Measurements from ENCODE around the gene IL1B. TPM values are rescaled to one million over a fixed set of nuclear protein-coding genes. Genes with fewer than 3 reads are reported as not detected.

Gene IL1B
- total RNA-seq, 2 experiments from 2014 or later = 3.8 to 5.6 TPM

- DNase-seq = no peak
- no peak overlapping the region for H3K4me3 ChIP-seq (ENCODE audit: low read length)
- intact Hi-C loops (cut with DNase I, micrococcal nuclease) = no loop called here
- Mint-ChIP-seq H3K9me3 (no peaks in the 10 kb centered on the region), H3K4me3 (no peak overlapping the region), H3K4me1 (ENCODE audit: low read depth) (no peaks in the 10 kb centered on the region), H3K27me3 (peaks cover 32% of the 10 kb centered on the region), H3K36me3 (ENCODE audit: low read depth) (no peaks in the 10 kb centered on the region), H3K27ac (no peak overlapping the region)
- ATAC-seq (ENCODE audit: poor library complexity) = no peak
- H3K9me3 ChIP-seq (ENCODE audit: control insufficient read depth in 1 of 2, insufficient read depth in 1 of 2, low read length in 2 of 2) = no peaks in the 10 kb centered on the region
- POLR2A ChIA-PET = no interaction called here
- H3K4me1 ChIP-seq (ENCODE audit: insufficient read depth, low read length) = no peaks in the 10 kb centered on the region
- no peaks in the 10 kb centered on the region for H3K36me3 ChIP-seq (ENCODE audit: insufficient read depth, low read length)
- no peak for TF ChIP-seq CTCF (IDR thresholded peaks at IDR 0.05)
- CTCF ChIA-PET = interaction anchor here (0.7 to 0.8 kb wide), 2 partner anchors 9 to 14 kb away, joined by 3 read pairs; no protein-coding TSS in a partner anchor
- no peak overlapping the region for H3K27ac ChIP-seq (ENCODE audit: low read depth in 1 of 2, low read length in 2 of 2)
- peaks cover 0 to 13% of the 10 kb centered on the region in 2 experiments for H3K27me3 ChIP-seq (ENCODE audit: control insufficient read depth in 1 of 2, insufficient read depth in 2 of 2, low read length in 2 of 2)
Observed at GRCh38 chr2:112870841-112871835, 34.6 kb upstream of the IL1B start.

GRCh38 chr2:112869258-112869842, 32.8 kb upstream of the IL1B start:
- no peak for TF ChIP-seq CTCF (IDR thresholded peaks at IDR 0.05)
- Mint-ChIP-seq H3K36me3 (ENCODE audit: low read depth) (no peaks in the 10 kb centered on the region), H3K27me3 (peaks cover 32% of the 10 kb centered on the region), H3K27ac (no peak overlapping the region), H3K4me3 (no peak overlapping the region), H3K9me3 (no peaks in the 10 kb centered on the region), H3K4me1 (ENCODE audit: low read depth) (no peaks in the 10 kb centered on the region)
- ChIA-PET CTCF (no interaction called here), POLR2A (no interaction called here)
- no peaks in the 10 kb centered on the region for H3K36me3 ChIP-seq (ENCODE audit: insufficient read depth, low read length)
- H3K9me3 ChIP-seq (ENCODE audit: control insufficient read depth in 1 of 2, insufficient read depth in 1 of 2, low read length in 2 of 2) = no peaks in the 10 kb centered on the region
- peaks cover 0 to 13% of the 10 kb centered on the region in 2 experiments for H3K27me3 ChIP-seq (ENCODE audit: control insufficient read depth in 1 of 2, insufficient read depth in 2 of 2, low read length in 2 of 2)
- intact Hi-C loops (cut with DNase I, micrococcal nuclease) = no loop called here
- ATAC-seq (ENCODE audit: poor library complexity) (no peak), DNase-seq (peak in 5 of 14 experiments; percentile 5 to 61 (median 38))
- H3K27ac ChIP-seq (ENCODE audit: low read depth in 1 of 2, low read length in 2 of 2) = no peak overlapping the region
- no peaks in the 10 kb centered on the region for H3K4me1 ChIP-seq (ENCODE audit: insufficient read depth, low read length)
- H3K4me3 ChIP-seq (ENCODE audit: low read length) = no peak overlapping the region

- intact Hi-C loops (cut with DNase I, micrococcal nuclease) = no loop called here
- no peak for DNase-seq
- Mint-ChIP-seq H3K36me3 (ENCODE audit: low read depth) (no peaks in the 10 kb centered on the region), H3K27ac (no peak overlapping the region), H3K4me3 (no peak overlapping the region), H3K4me1 (ENCODE audit: low read depth) (no peaks in the 10 kb centered on the region), H3K9me3 (no peaks in the 10 kb centered on the region), H3K27me3 (peaks cover 23% of the 10 kb centered on the region)
- TF ChIP-seq CTCF (IDR thresholded peaks at IDR 0.05) = no peak
- ATAC-seq (ENCODE audit: poor library complexity) = no peak
- Histone ChIP-seq H3K4me1 (ENCODE audit: insufficient read depth, low read length) (no peaks in the 10 kb centered on the region), H3K27ac (ENCODE audit: low read depth in 1 of 2, low read length in 2 of 2) (no peak overlapping the region), H3K36me3 (ENCODE audit: insufficient read depth, low read length) (no peaks in the 10 kb centered on the region), H3K27me3 (ENCODE audit: control insufficient read depth in 1 of 2, insufficient read depth in 2 of 2, low read length in 2 of 2) (peaks cover 0 to 13% of the 10 kb centered on the region in 2 experiments), H3K4me3 (ENCODE audit: low read length) (no peak overlapping the region), H3K9me3 (ENCODE audit: control insufficient read depth in 1 of 2, insufficient read depth in 1 of 2, low read length in 2 of 2) (no peaks in the 10 kb centered on the region)
- ChIA-PET POLR2A (no interaction called here), CTCF (no interaction called here)
Observed at GRCh38 chr2:112867701-112868631, 31.4 kb upstream of the IL1B start.
